ENCODE measurements around the gene TMEM53. TPM values are rescaled to one million over a fixed set of nuclear protein-coding genes. Genes with fewer than 3 reads are reported as not detected.

The TMEM53 gene
- total RNA-seq, 1 experiment from 2014 or later = 6.2 TPM

- Mint-ChIP-seq H3K27ac (no peak overlapping the region), H3K9me3 (no peaks in the 10 kb centered on the region; a peak in 1 of 5 replicates), H3K4me1 (peaks cover 15 to 19% of the 10 kb centered on the region in 2 experiments), H3K36me3 (ENCODE audit: insufficient read depth in 1 of 3, low read depth in 3 of 3) (no peaks in the 10 kb centered on the region), H3K4me3 (no peak overlapping the region), H3K27me3 (ENCODE audit: low read depth) (no peaks in the 10 kb centered on the region)
- Histone ChIP-seq H4K5ac (ENCODE audit: insufficient read length, low read depth, low read length) (no peak overlapping the region), H3K4ac (ENCODE audit: low read depth, low read length) (no peak overlapping the region), H3K79me1 (ENCODE audit: insufficient read depth, low read depth, low read length, poor library complexity, severe bottlenecking) (no peaks in the 10 kb centered on the region), H2BK12ac (ENCODE audit: insufficient read length, low read depth, low read length) (no peak overlapping the region), H3K18ac (ENCODE audit: insufficient read length, low read depth, low read length) (no peak overlapping the region), H4K91ac (ENCODE audit: insufficient read length, low read depth, low read length) (no peak overlapping the region), H3K79me2 (ENCODE audit: insufficient read depth, low read length) (no peaks in the 10 kb centered on the region), H2BK15ac (ENCODE audit: low read depth, low read length) (no peak overlapping the region), H3K27me3 (ENCODE audit: insufficient read depth, low read length) (no peaks in the 10 kb centered on the region), H3K9ac (ENCODE audit: extremely low read depth, insufficient read length, low read length) (no peak overlapping the region), H3K14ac (ENCODE audit: insufficient read depth, low read length) (no peak overlapping the region), H2BK20ac (ENCODE audit: low read depth, low read length, poor library complexity, severe bottlenecking) (no peak overlapping the region), H3K27ac (ENCODE audit: insufficient read length, low read depth, low read length) (no peak overlapping the region), H3K56ac (ENCODE audit: insufficient read length, low read depth, low read length) (no peak overlapping the region), H3K23ac (ENCODE audit: insufficient read length, low read depth, low read length) (no peak overlapping the region), H2BK5ac (ENCODE audit: insufficient read length, low read length) (no peak overlapping the region), H2AFZ (ENCODE audit: low read length) (no peak overlapping the region), H3K9me3 (ENCODE audit: control insufficient read depth, low read depth, low read length) (no peaks in the 10 kb centered on the region), H2BK120ac (ENCODE audit: low read depth, low read length, poor library complexity, severe bottlenecking) (no peak overlapping the region), H4K20me1 (ENCODE audit: control insufficient read depth, insufficient read depth, insufficient read length) (no peaks in the 10 kb centered on the region), H3T11ph (ENCODE audit: low read length) (no peak overlapping the region), H3K4me2 (ENCODE audit: insufficient read depth, insufficient read length, low read length) (no peak overlapping the region), H3K4me1 (ENCODE audit: insufficient read depth, low read length) (peaks cover 4% of the 10 kb centered on the region; the same call in 1 of the 2 replicates), H2AK5ac (ENCODE audit: insufficient read length, low read length) (no peak overlapping the region), H4K8ac (replicated peaks; ENCODE audit: insufficient read length, low read depth, low read length) (no peak overlapping the region), H3K23me2 (ENCODE audit: insufficient read length, low read depth, low read length, poor library complexity, severe bottlenecking) (no peaks in the 10 kb centered on the region)
- no CpG with 5 or more reads among the region's 5 CpGs for WGBS (ENCODE audit: extremely low coverage, insufficient read length, low lambda C conversion rate)
- no peak for TF ChIP-seq CTCF (conservative IDR thresholded peaks at IDR 0.05)
- DNase-seq = no peak
Observed at GRCh38 chr1:44662683-44663030, 11.6 kb downstream of the TMEM53 start.
